Tibial artery (tissue), 4 donors: ENCODE measurements around the gene SIK2.

Source experiments
- DNase-seq, 2 donors: peaks; one replicate each; pipeline ENCODE4 v3.0.0-alpha.2; 2019
- H3K27ac ChIP-seq, 2 donors: fragments of 200-600 bp; sonication (generic) in 1 of 2; 1 replicate in 1 of 2; 2 replicates in 1 of 2; pipeline ENCODE4 v1.5.1; 2018 to 2019; ENCODE audit warnings: mild to moderate bottlenecking in 1 of 2
- H3K27me3 ChIP-seq, 2 donors: fragments of 200-600 bp; sonication (generic) in 1 of 2; one replicate each; pipeline versions ENCODE4 v1.5.1 to v1.6.0; 2016 to 2019
- H3K36me3 ChIP-seq, 3 donors: fragments of 200-600 bp; sonication (generic) in 2 of 3; one replicate each; pipeline ENCODE4 v1.5.1; 2016 to 2019; ENCODE audit warnings: mild to moderate bottlenecking in 2 of 3
- H3K4me1 ChIP-seq, 4 donors: fragments of 200-600 bp; sonication (generic) in 2 of 4; 1 replicate in 3 of 4; 2 replicates in 1 of 4; pipeline ENCODE4 v1.5.1; 2016 to 2019
- H3K4me3 ChIP-seq, 2 donors: fragments of 200-600 bp; sonication (generic) in 1 of 2; 1 replicate in 1 of 2; 2 replicates in 1 of 2; pipeline ENCODE4 v1.5.1; 2018 to 2019; ENCODE audit warnings: mild to moderate bottlenecking in 2 of 2
- H3K9me3 ChIP-seq, 3 donors: fragments of 200-600 bp; sonication (generic) in 1 of 3; one replicate each; pipeline ENCODE4 v1.5.1; 2016 to 2019
- CTCF ChIP-seq, 2 experiments: fragments of 200-600 bp in 1 of 2; fragments of 450-650 bp in 1 of 2; IDR thresholded peaks; one replicate each; pipeline ENCODE4 v1.5.1; 2017 to 2019; ENCODE audit warnings: antibody characterized with exemption in 2 of 2, mild to moderate bottlenecking in 1 of 2, moderate library complexity in 1 of 2
- intact Hi-C: fragments of 100-400 bp; cut with DNase I; formaldehyde crosslinking; loops from one replicate; pipeline ENCODE4 v1.15.0; 2023; ENCODE audit warnings: low total_unique reads

The SIK2 gene

DNA sequence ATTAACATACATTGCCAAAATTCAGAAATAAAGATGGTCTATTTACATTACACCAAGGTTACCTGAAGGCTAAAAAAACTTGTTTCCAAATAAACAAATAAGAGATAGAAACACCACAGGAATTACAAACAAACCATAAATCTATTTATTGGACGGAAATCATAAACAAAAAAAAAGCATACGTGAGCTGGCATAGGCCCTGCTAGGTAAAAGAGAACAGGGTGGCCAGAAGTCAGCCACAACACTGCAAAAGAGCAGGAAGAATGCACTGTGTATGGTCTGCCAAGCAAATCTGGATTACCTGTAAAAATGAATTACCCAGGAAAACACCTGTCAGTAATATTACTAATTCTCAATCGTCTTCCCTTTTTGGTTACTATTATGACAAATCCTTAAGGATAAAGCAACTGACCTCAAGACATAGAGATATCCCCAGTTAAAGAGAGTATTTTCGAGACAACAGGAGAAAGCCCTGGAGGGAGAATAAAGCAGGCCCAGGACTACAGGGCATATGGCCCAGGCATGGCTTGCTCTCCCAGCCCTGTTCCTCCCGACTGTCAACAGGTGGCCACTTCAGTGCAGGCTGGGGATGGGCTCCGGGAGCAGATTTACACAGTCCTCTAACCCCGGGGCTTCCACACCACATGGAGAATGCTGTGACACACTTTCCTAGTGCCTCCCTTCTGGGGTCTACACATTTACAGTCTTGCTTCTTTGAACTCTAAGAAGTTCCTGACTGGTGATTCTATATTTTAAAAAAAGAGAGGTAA is 146.0 kb downstream of the SIK2 start:
- no peak overlapping the region for H3K4me3 ChIP-seq
- no peak for DNase-seq
- peak overlapping the region; percentile 2 to 61 for H3K27ac ChIP-seq
- peaks cover 43 to 66% (median 48%) of the 10 kb centered on the region in 3 donors for H3K36me3 ChIP-seq
- intact Hi-C loops: no loop called here
- no peaks in the 10 kb centered on the region for H3K27me3 ChIP-seq
- no peak for TF ChIP-seq CTCF (IDR thresholded peaks at IDR 0.05)
- H3K4me1 ChIP-seq: peaks cover 0 to 31% (median 14%) of the 10 kb centered on the region in 4 donors
- H3K9me3 ChIP-seq: no peaks in the 10 kb centered on the region

GRCh38 chr11:111749646-111750045 is 147.4 kb downstream of the SIK2 start:
- intact Hi-C loops: no loop called here
- Histone ChIP-seq H3K27ac (no peak overlapping the region), H3K4me3 (no peak overlapping the region), H3K27me3 (no peaks in the 10 kb centered on the region), H3K9me3 (no peaks in the 10 kb centered on the region), H3K36me3 (peaks cover 53 to 72% (median 56%) of the 10 kb centered on the region in 3 donors), H3K4me1 (peaks cover 0 to 23% (median 12%) of the 10 kb centered on the region in 4 donors)
- no peak for DNase-seq
- no peak for TF ChIP-seq CTCF (IDR thresholded peaks at IDR 0.05)

- H3K27me3 ChIP-seq: no peaks in the 10 kb centered on the region
- intact Hi-C loops: no loop called here
- peaks cover 76 to 93% (median 83%) of the 10 kb centered on the region in 3 donors for H3K36me3 ChIP-seq
- H3K4me1 ChIP-seq: no peaks in the 10 kb centered on the region
- H3K9me3 ChIP-seq: no peaks in the 10 kb centered on the region
- DNase-seq: no peak
- H3K4me3 ChIP-seq: no peak overlapping the region
- TF ChIP-seq CTCF (IDR thresholded peaks at IDR 0.05): no peak
- no peak overlapping the region for H3K27ac ChIP-seq
These were observed 153.8 kb downstream of the SIK2 start for GRCh38 chr11:111756097-111756496.

GRCh38 chr11:111759376-111759775 is 157.1 kb downstream of the SIK2 start:
- no peak overlapping the region for H3K4me3 ChIP-seq

DNA sequence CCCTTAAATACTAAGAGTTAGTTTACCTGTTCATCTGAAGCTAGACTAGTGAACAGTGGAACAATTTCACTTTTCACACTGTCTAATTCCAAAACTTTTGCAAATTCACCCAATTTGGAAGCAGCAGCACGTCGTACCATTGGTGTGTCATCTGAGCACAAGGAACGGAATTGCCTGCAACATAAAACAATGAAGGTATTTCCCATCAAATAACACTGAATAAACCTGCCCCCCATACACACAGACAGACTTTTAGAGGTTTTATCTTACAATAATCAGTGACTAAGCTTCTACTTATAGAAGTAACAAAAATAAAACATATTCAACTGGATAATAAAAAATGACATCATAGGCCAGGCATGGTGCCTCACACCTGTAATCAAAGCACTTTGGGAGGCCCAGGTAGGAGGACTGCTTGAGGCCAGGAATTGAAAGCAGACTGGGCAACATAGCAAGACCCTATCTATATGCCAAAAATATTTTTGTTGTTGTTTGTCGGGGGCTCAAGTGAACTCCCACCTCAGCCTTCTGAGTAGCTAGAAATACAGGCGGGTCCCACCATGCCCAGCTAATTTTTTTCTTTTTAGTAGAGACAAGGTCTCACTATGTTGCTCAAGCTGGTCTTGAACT is 157.6 kb downstream of the SIK2 start:
- Histone ChIP-seq H3K4me1 (peaks cover 0 to 30% (median 11%) of the 10 kb centered on the region in 4 donors), H3K4me3 (no peak overlapping the region), H3K27me3 (no peaks in the 10 kb centered on the region), H3K9me3 (no peaks in the 10 kb centered on the region), H3K36me3 (peaks cover 47 to 92% (median 48%) of the 10 kb centered on the region in 3 donors), H3K27ac (no peak overlapping the region)
- DNase-seq: no peak
- TF ChIP-seq CTCF (IDR thresholded peaks at IDR 0.05): no peak
- intact Hi-C loops: no loop called here

More at GRCh38 chr11:111759376-111759775, 157.1 kb downstream of the SIK2 start:
- intact Hi-C loops: no loop called here
- TF ChIP-seq CTCF (IDR thresholded peaks at IDR 0.05): no peak
- peaks cover 50 to 97% (median 52%) of the 10 kb centered on the region in 3 donors for H3K36me3 ChIP-seq
- H3K4me1 ChIP-seq: peaks cover 0 to 25% (median 9%) of the 10 kb centered on the region in 4 donors
- H3K27ac ChIP-seq: no peak overlapping the region
- no peak for DNase-seq
- H3K27me3 ChIP-seq: no peaks in the 10 kb centered on the region
- H3K9me3 ChIP-seq: no peaks in the 10 kb centered on the region
